ENCODE measurements around the gene TFB1M.

- no peak for TF ChIP-seq CTCF (IDR thresholded peaks at IDR 0.05; ENCODE audit: extremely low read depth in 1 of 2, insufficient read depth in 1 of 2, low read depth in 1 of 2, low read length in 2 of 2)
- TF ChIP-seq POLR2A (IDR thresholded peaks at IDR 0.05; ENCODE audit: low read depth, low read length) = no peak
- TF ChIP-seq POLR2AphosphoS5 (IDR thresholded peaks at IDR 0.05; ENCODE audit: insufficient read depth, low read depth, low read length) = no peak
- no peak for TF ChIP-seq GATA2 (IDR thresholded peaks at IDR 0.05; ENCODE audit: insufficient read depth, insufficient read length, low read depth, low read length)
- TF ChIP-seq JUN (IDR thresholded peaks at IDR 0.05; ENCODE audit: borderline replicate concordance, insufficient read depth, insufficient read length, low read depth) = no peak
- no peak for TF ChIP-seq MYC (IDR thresholded peaks at IDR 0.05; ENCODE audit: low read depth, low read length)
- no peak for TF ChIP-seq EZH2 (IDR thresholded peaks at IDR 0.05; ENCODE audit: borderline replicate concordance, low read depth, low read length, severe bottlenecking)
- TF ChIP-seq, protein P1, sequence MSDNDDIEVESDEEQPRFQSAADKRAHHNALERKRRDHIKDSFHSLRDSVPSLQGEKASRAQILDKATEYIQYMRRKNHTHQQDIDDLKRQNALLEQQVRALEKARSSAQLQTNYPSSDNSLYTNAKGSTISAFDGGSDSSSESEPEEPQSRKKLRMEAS (IDR thresholded peaks at IDR 0.05; ENCODE audit: insufficient read depth, insufficient read length) = no peak
- no peak for TF ChIP-seq FOS (IDR thresholded peaks at IDR 0.05; ENCODE audit: borderline replicate concordance, insufficient read depth, low read length)
These were observed 16.6 kb upstream of the TFB1M start for GRCh38 chr6:155330922-155331321.

All from endothelial cell of umbilical vein (primary cell).